ENCODE results near the gene TAS2R9. TPM values are rescaled to one million over a fixed set of nuclear protein-coding genes. Genes with fewer than 3 reads are reported as not detected.

TAS2R9 gene
- total and polyA plus RNA-seq, 10 donors = 0.72 to 2.1 TPM; not detected in 8

DNA sequence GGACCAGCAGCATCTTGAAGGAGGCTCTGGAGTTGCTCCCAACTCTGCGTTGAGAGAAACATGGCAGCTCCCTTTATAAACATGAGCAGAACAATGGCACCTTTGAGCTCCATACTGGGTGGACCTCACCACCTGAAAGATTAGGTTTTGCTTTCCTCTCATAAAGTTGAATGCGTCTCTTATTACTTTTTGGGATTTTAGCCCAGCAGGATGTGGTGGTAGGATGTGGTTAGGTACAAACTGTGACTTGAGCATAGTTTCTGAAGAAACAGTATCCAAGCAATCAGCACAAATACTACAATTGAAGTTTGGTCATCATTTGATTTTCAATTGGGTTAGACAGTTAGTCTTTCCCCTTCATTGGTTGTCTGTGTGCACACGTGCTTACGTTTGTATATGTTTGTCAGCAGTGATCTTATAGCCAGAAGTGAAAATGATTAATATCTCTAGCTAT, 39.5 kb upstream of the TAS2R9 start, which contains the start of gene PRR4:
PRR4 (minus strand) TSS at position 51 of the 454 bp plus-strand sequence; CDS start at position 13, 38 bp downstream.
- TF ChIP-seq POLR2AphosphoS5 (IDR thresholded peaks at IDR 0.05) (no peak), POLR2A (IDR thresholded peaks at IDR 0.05) (no peak)
- TF ChIP-seq, protein P1, sequence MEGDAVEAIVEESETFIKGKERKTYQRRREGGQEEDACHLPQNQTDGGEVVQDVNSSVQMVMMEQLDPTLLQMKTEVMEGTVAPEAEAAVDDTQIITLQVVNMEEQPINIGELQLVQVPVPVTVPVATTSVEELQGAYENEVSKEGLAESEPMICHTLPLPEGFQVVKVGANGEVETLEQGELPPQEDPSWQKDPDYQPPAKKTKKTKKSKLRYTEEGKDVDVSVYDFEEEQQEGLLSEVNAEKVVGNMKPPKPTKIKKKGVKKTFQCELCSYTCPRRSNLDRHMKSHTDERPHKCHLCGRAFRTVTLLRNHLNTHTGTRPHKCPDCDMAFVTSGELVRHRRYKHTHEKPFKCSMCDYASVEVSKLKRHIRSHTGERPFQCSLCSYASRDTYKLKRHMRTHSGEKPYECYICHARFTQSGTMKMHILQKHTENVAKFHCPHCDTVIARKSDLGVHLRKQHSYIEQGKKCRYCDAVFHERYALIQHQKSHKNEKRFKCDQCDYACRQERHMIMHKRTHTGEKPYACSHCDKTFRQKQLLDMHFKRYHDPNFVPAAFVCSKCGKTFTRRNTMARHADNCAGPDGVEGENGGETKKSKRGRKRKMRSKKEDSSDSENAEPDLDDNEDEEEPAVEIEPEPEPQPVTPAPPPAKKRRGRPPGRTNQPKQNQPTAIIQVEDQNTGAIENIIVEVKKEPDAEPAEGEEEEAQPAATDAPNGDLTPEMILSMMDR (IDR thresholded peaks at IDR 0.05 in 8 of 11, conservative IDR thresholded peaks at IDR 0.05 in 3 of 11) = no peak
- H3K27ac ChIP-seq = no peak within 1 kb of the TSS
- H3K36me3 ChIP-seq = peaks cover 0 to 45% (median 4%) of the 10 kb centered on the region in 6 donors
- DNase-seq = no peak
- intact Hi-C loops (cut with DNase I; ENCODE audit: low total_unique reads) = no loop called here
- 62 to 82% (median 74%) methylated on average over 4 of the region's 4 CpGs for WGBS, 5 donors
- H3K4me3 ChIP-seq = no peak within 1 kb of the TSS
- no peaks in the 10 kb centered on the region for H3K4me1 ChIP-seq
- no peaks in the 10 kb centered on the region for H3K27me3 ChIP-seq (replicated peaks in 1 of 7)
- no peaks in the 10 kb centered on the region for H3K9me3 ChIP-seq

DNA sequence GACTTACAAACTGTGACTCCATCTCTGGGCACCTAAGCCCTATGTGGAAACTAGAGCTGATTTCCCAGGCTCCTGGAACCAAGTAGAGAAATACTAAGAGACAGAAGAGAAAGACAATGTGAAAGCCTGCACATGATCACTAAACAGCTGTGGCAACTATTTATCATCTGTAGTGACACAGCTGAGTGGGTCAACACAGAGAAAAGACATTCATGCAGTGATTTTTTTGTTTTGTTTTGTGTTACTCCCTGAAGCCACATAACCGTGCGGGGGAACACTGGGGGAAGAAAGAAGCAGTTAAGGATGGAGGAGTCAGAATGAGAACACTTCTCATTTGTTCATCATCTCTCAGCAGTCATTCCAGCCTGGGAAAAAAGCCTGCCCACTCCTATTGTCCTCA, 37.8 kb upstream of the TAS2R9 start:
- Histone ChIP-seq H3K4me3 (no peak overlapping the region), H3K27me3 (replicated peaks in 1 of 7) (no peaks in the 10 kb centered on the region), H3K27ac (no peak overlapping the region), H3K9me3 (no peaks in the 10 kb centered on the region), H3K36me3 (peaks cover 0 to 48% (median 4%) of the 10 kb centered on the region in 6 donors), H3K4me1 (no peaks in the 10 kb centered on the region)
- 41 to 70% (median 44%) methylated on average over 2 of the region's 2 CpGs for WGBS, 5 donors
- DNase-seq = no peak
- no peak for TF ChIP-seq POLR2AphosphoS5 (IDR thresholded peaks at IDR 0.05)
- intact Hi-C loops (cut with DNase I; ENCODE audit: low total_unique reads) = no loop called here

DNA sequence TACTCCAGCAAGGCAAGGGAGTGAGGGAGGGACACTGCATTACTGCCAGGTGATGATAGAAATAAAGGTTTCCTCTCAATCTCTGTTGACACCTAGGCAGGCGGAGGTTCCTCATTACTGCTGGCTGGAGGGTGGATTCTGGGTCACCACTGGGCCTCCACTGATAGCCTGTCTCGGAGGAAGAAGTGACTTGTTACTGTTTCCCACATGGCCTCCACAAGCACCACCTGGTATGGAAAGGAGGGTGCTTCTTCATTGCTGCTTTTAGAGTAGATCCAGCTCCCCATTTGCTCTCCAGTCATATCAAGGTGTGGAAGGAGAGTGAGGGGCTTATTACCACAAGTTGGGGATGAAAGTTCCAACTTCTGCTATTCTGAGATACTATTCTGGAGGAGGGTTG, 32.9 kb upstream of the TAS2R9 start:
- Histone ChIP-seq H3K36me3 (peaks cover 0 to 28% (median 3%) of the 10 kb centered on the region in 6 donors), H3K27me3 (replicated peaks in 1 of 7) (no peaks in the 10 kb centered on the region), H3K27ac (no peak overlapping the region), H3K4me1 (no peaks in the 10 kb centered on the region), H3K9me3 (no peaks in the 10 kb centered on the region), H3K4me3 (no peak overlapping the region)
- 68 to 98% (median 97%) methylated on average over 2 of the region's 2 CpGs for WGBS, 5 donors
- DNase-seq = no peak
- intact Hi-C loops (cut with DNase I; ENCODE audit: low total_unique reads) = no loop called here
- TF ChIP-seq, protein P1 (IDR thresholded peaks at IDR 0.05 in 8 of 11, conservative IDR thresholded peaks at IDR 0.05 in 3 of 11) = no peak
- TF ChIP-seq POLR2AphosphoS5 (IDR thresholded peaks at IDR 0.05) = no peak
- no peak for TF ChIP-seq POLR2A (IDR thresholded peaks at IDR 0.05)

DNA sequence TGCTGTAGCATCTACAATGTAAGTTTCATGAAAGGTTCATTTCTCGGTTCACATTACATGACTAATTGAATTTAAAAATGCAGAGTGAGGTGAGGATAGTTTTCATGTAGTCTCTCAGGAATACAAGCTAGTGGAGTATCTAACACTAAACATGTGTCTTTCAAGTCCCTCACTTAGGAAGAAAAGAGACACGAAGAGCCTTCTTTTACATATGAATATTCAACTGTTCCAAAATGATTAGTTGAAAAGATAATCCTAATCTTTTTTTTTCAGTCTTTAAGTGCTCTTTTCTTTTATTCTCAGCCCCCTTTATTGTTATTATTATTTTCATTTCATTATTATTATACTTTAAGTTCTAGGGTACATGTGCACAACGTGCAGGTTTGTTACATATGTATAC, 28.5 kb upstream of the TAS2R9 start:
- no peak for TF ChIP-seq POLR2A (IDR thresholded peaks at IDR 0.05)
- TF ChIP-seq POLR2AphosphoS5 (IDR thresholded peaks at IDR 0.05) = no peak
- intact Hi-C loops (cut with DNase I; ENCODE audit: low total_unique reads) = no loop called here
- H3K4me1 ChIP-seq = no peaks in the 10 kb centered on the region
- DNase-seq = no peak
- peaks cover 0 to 9% (median 0%) of the 10 kb centered on the region in 6 donors for H3K36me3 ChIP-seq
- no peaks in the 10 kb centered on the region for H3K27me3 ChIP-seq (replicated peaks in 1 of 7)
- no peak overlapping the region for H3K4me3 ChIP-seq
- WGBS, 5 donors = 85 to 95% (median 88%) methylated on average over 3 of the region's 3 CpGs
- peaks cover 0 to 9% (median 3%) of the 10 kb centered on the region in 8 donors for H3K9me3 ChIP-seq
- H3K27ac ChIP-seq = no peak overlapping the region

DNA sequence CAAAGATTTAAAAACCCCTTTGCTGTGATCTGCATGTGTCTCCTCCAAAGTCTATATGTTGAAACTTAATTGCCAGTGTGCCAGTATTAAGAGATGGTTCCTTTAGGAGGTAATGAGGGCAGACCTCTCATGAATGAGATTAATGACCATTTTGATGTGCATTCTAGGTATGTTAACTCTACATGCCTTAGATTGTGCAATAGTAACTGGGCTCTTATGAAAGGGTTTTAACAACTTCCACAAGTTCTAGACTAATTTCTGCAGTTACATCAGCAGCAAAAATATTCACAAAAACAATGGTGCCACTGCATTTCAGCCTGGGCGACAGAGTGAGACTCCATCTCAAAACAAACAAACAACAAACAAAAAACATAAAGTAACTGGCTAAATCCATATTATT, 20.0 kb upstream of the TAS2R9 start:
- 93 to 100% (median 97%) methylated on average over 1 of the region's 1 CpG for WGBS, 5 donors
- Histone ChIP-seq H3K27ac (no peak overlapping the region), H3K36me3 (no peaks in the 10 kb centered on the region), H3K27me3 (replicated peaks in 1 of 7) (no peaks in the 10 kb centered on the region), H3K4me1 (no peaks in the 10 kb centered on the region), H3K4me3 (no peak overlapping the region), H3K9me3 (no peaks in the 10 kb centered on the region)
- no peak for DNase-seq
- intact Hi-C loops (cut with DNase I; ENCODE audit: low total_unique reads) = no loop called here
- TF ChIP-seq, protein P1 (IDR thresholded peaks at IDR 0.05 in 8 of 11, conservative IDR thresholded peaks at IDR 0.05 in 3 of 11) = no peak
- TF ChIP-seq POLR2AphosphoS5 (IDR thresholded peaks at IDR 0.05) (no peak), POLR2A (IDR thresholded peaks at IDR 0.05) (no peak)
